NCI-H1694 (cell line): ENCODE measurements around the gene NXNL1.
"Not testable (repeated sequence)": the region's sequence is repeated elsewhere in the genome, so short reads cannot be mapped to it uniquely, and the experiment has no call there.

Experiments used
- DNase-seq: peaks from one replicate; lab custom pipeline; 2025; lab: John Stamatoyannopoulos, UW

Gene NXNL1

DNA sequence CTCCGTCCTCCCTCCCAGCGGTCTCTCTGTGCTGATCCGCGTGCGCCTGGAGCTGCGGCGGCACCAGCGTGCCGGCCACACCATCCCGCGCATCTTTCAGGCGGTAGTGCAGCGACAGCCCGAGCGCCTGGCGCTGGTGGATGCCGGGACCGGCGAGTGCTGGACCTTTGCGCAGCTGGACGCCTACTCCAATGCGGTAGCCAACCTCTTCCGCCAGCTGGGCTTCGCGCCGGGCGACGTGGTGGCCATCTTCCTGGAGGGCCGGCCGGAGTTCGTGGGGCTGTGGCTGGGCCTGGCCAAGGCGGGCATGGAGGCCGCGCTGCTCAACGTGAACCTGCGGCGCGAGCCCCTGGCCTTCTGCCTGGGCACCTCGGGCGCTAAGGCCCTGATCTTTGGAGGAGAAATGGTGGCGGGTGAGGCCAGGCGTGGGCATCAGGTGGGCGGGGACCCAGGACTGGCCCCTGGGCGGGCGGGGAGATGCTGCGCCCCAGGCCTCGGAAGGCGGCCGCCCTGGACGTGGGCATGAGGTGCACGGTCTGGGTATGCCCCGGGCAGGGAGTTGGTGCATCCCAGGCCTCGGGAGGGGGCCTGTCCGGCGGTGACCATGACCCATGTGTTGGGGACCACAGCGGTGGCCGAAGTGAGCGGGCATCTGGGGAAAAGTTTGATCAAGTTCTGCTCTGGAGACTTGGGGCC is 26.0 kb upstream of the NXNL1 start:
- DNase-seq, result no peak

DNA sequence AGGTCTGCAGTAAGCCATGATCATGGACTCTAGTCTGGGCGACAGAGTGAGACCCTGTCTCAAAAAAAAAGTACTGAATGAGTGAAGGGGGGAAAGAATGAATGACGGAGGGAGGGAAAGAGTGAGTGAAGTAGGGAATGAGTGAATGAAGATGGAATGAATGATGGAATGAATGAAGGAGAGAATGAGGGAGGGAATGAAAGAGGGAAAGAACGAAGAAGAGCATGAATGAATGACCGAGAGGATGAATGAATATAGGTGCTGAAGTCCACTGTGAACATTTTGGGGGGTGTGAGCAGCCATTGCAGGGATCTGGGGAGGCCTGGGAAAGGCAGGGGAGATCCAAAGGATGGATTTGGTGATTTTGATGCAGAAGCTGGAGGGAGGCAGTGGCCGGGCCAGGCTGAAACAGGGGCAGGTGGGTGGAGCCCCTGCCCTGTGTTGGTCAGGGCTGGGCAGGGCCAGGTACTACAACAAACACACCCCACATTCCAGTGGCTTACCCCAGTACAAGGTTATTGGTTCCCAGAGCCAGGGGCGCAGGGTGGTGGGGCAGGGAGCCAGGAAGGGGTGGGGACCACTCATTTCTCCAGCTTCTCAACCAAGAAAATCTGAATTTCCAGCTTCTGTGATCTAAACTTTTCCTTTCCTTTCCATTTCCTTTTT is 23.9 kb upstream of the NXNL1 start:
- no peak for DNase-seq

DNA sequence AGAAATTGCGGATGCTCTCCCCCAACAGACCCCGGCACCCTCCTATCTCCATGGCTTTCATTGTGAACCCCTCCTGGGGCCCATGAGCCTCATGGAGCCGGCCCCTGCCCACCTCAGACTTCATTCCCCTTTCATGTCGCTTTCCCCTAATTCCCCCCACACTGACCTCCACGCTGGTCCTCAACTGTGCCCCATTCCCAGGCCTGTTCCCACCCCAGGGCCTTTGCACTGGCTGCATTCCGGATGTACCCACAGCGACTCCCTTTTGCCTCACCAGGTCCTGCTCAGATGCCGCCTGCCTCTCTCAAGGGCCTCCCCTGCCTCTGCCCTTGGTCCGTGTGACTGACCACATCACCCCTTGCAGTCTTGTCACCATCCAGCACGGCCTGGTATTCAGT is 22.9 kb upstream of the NXNL1 start:
- DNase-seq, result no peak

DNA sequence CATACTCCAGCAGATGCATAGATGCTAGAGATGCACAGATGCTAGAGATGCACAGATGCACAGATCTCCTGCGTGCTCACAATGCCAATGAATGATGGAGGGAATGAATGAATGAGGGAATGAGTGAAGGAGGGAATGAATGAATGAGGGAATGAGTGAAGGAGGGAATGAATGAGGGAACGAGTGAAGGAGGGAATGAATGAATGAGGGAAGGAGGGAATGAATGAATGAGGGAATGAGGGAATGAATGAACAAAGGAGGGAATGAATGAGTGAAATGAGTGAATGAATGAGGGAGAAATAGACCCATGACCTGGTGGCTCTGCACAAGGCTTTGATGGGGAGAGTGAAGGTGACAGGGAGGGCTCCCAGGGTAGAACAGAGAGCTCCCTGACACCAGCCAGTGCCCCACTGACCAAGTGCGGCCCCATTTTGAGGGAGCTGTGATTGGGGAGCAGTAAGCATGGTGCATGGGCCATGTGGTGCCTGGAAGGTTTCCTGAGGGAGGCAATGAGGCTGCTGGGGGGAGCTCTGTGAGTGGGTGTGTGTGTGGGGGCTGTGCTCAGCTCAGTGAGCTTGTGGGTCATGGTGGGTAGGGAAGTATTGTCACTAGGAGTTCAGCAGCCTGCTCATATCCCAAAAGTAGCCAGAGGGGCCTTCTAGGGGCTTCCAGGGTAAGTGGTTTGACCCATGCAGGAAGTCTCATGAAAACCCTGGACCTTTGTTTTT is 22.3 kb upstream of the NXNL1 start:
- DNase-seq, result no peak

DNA sequence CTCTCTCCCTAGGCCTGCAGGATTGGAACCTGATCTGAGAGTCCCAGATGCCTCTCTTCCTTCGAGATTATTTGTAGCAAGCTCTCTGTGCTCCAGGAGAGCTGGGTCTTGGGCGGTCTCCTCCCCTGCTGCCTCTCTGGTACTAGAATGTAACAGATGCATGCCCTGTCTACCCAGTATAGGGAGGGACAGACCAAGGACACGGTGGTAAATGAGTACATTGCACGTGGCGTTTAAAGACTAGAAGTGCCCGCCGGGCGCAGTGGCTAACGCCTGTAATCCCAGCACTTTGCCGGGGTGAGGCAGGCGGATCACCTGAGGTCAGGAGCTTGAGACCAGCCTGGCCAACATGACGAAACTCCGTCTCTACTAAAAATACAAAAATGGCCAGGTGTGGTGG is 21.3 kb upstream of the NXNL1 start:
- DNase-seq, result no peak

DNA sequence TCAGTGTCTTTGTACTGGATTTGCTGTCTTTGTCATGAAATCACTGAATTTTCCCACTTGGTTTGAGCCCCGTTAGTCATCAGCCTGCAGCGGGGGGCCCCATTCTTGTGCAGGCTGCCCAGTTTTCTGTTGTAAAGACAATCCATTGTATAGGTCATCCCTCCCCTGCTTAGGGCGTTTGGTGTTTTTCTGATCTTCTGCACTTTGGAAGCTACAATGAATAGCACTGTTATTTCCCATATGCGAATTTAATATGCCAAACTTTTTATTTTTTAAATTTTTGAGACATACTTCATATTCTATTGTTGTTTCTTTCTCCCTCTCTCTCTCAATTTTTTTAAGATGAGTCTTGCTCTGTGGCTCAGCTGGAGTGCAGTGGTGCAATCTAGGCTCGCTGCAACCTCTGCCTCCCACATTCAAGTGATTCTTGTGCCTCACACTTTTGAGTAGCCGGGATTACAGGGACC is 18.6 kb upstream of the NXNL1 start:
- DNase-seq, result no peak

DNA sequence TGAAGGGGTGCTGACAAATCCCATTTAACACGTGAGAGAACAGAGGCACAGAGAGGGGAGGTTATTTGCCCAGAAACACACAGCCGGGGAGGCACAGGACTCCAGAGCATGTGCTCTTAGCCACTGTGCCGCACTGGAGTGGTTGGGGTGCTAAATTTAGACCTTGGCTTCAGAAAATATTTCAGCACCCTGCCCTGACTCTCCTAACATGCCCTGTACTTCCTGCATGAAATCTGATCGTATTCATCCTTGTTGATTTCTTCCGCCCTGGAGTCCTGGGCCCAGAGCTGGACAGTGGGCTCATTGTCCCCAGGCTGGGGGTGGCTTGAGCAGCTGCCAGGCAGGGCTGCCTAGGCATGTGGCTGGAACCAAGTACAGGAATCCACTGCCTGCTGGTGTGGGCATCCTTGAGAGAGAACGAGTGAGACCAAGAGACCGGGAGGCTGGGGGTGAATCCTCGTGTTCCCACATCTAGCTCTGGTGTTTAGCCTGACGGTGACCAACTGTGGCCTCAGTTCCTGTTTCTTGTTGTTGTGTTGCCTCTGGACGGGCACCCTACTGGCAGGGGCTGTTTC is 14.9 kb upstream of the NXNL1 start:
- no peak for DNase-seq

DNA sequence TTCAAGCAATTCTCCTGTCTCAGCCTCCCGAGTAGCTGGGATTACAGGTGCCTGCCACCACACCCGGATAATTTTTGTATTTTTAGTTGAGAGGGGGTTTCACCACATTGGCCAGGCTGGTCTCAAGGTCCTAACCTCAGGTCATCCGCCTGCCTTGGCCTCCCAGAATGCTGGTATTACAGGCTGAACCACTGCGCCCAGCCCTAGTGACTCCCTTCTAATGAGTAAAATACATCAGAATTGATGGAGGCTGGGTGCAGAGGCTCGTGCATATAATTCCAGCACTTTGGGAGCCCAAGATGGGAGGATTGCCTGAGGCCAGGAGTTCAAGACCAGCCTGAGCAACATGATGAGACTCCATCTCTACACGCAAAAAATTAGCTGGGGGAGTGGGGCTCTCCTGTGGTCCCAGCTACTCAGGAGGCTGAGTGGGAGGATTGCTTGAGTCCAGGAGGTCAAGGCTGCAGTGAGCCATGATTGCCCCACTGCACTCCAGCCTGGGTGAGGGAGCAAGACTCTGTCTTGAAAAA is 14.3 kb upstream of the NXNL1 start:
- DNase-seq, result not testable (repeated sequence)

DNA sequence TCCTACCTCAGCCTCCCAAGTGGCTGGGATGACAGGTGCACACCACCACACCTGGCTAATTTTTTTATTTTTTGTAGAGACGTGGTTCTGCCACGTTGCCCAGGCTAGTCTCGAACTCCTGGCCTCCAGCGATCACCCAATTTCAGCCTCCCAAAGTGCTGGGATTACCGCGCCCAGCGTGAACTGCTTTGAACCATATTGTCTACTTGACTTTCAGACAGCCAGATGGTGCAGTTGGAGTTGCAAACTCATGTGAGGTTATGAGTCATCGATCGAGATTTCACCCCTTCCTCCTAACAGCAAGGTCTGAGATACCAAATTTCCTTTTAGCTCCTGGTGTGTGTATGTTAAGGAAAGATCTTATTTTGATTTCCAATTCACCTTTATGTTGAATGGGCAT is 12.3 kb upstream of the NXNL1 start:
- no peak for DNase-seq

DNA sequence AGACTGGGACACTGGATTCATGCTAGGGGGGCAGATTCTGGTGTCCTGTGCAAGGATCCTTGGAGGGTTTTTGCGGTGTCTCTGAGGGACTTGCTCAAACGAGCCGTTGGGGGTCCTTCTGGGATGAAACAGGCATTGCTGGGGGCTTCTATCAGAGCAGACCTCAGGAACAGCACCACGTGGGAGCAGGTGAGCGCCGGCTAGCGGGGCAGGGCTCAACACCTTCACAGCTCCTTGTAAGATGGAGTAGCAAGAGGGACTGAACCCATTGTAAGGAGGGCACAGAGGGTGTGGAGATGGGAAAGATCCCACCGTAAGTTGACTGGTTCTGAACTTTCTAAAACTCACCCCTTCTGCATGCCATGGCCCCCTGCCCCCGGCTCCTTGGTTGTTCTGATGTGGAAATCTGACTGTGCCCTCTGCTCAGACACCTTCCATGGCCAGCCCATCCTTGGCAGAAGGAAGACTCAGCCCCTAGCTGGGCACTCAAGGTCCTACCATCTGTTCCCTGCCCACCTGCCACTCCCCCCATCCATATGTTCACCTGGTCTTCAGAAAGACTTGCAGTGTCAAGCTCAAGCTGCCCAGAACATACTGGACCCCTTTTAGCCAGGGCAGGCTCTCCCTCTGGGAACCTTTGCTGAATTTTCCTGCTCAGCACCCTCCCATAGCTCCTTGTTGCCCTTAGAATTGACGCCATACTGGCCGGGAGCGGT is 10.8 kb upstream of the NXNL1 start:
- DNase-seq, result no peak

DNA sequence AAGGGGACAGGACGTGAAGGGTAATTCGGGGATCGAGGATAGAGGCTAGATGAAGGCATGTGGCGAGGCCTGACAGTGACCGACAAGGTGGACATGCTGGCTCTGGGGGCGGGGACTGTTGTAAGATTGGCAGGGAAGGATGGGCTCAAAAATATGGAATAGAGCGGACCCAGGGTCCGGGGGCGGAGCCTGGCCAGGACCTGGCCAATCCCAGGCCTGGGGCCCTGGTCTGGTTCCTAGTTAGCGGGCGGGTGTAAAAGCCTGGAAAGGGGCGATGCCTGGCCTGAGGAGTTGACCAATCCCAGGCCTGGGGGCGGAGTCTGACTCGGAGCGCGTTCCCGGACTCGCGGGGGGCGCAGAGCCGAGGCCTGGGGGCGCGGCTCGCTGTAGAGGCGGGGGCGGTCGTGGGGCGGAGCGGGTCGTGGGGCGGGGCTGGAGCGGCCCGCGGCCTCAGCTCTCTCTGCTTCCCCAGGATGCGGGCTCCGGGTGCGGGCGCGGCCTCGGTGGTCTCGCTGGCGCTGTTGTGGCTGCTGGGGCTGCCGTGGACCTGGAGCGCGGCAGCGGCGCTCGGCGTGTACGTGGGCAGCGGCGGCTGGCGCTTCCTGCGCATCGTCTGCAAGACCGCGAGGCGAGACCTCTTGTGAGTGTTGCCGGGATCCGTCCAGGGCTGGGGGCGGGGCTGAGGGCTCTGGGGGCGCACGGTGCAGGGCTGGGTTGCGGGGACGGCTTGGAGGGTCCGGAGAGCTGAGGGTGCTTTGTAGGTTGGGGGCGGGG is 9.5 kb upstream of the NXNL1 start, which contains the start of gene SLC27A1:
SLC27A1 (plus strand) TSS at position 457 of the 774 bp plus-strand sequence; CDS start at position 474, 17 bp downstream.
- peak; percentile 96 for DNase-seq

DNA sequence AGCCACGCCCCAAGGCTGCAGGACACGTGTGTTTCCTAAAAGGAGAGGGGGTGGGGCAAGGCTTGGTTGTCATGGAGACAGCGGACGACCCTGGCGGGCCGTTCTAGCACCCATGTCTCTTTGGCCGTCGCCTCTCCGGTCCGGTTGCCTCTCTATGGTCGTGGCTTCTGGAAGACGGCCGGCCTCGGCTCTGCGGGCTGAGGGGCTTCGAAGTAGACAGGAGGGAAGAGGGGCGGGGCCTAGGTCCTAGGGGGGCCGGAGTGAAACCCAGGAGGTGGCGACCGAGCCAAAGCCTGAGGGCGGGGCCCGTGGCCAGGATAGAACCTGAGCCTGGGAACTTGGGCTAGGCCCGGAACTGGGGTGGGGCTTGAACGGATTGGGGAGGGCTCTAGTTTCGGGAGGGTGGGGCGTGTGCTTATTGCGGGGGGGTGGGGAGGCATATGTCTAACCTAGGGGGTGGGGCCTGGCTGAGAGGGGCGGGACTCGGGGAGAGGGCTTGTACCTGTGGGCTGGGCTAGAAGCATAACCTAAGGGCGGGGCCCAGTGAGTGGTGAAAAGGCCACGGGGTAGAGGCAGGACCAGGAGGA is 8.8 kb upstream of the NXNL1 start:
- peak; percentile 81 for DNase-seq

DNA sequence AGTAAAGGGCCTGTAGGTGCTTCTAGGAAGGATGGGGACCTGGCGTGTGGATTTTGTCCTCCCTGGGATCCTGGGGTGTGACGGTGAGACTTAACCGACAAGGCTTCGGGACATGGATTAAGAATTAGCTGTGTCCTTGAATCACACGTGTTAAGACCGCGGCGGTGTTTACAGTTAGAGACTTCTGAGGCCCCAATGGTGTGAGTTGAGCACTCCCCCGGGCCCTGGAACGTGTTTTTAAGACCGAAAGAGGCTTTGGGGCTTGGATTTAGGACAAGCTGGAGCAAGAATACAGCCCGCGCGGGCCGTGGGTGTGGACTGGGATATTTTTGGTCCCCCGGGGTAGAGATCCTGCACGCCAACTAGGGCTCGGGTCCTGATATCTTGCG is 8.4 kb upstream of the NXNL1 start:
- DNase-seq, result no peak

DNA sequence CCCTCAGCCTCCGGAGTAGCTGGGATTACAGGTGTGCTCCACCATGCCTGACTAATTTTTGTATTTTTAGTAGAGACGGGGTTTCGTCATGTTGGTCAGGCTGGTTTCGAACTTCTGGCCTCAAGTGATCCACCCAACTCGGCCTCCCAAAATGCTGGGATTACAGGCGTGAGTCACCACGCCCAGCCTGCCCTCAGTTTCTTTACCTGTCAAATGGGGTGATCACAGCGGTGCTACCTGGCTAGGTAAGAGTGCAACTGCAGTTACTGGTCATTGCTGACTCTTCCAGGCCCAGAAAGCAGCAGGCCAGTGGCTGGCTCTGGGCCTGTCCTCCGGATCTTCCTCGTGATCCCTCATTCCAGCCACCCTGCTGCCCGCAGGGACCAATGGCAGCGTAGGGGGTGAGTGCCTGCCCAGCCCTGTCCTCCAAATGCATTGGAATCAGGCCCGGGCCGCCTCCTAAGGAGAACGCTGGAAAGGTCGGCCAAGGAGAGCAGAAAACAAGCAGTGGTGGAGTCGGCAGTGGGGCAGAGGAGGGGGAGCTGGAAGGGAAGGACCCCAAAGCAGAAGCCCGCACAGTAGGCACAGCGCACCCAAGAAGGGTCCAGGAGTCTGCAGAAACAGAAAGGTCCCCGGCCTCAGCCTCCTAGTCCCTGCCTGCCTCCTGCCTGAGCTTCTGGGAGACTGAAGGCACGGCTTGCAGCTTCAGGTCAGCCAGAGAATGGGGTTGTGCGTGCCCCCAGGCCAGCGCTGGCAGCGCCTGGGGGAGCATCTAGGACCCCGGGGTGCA is 7.8 kb upstream of the NXNL1 start:
- no peak for DNase-seq

DNA sequence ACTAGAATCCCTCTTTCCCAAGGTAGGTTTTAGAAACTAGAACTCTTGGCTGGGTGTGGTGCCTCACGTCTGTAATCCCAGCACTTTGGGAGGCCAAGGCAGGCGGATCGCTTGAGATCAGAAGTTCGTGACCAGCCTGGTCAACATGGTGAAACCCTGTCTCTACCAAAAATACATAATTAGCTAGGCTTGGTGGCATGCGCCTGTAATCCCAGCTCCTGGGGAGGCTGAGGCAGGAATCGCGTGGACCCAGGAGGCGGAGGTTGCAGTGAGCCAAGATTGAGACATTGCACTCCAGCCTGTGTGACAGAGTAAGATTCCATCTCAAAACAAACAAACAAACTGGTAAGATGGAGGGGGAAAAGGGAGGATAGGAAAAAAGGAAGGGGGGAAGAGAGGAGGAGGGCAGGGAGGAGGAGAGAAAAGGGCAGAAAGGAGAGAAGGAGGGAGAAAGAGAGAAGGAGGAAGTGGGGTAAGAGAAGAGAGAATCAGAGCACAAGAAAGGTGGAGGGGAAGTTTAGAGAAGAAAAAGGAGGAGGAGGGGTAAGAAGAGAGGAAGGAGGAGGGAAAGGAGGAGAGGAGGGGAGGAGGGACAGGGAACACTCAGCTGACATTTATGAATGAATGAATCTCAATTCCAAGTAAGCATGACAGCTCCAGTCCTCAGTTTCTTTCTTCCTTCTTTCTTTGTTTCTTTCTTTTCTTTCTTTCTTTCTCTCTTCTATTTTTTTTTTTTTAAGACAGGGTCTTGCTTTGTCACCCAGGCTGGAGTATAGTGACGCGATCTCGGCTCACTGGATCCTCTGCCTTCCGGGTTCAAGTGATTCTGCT is 7.0 kb upstream of the NXNL1 start:
- no peak for DNase-seq

DNA sequence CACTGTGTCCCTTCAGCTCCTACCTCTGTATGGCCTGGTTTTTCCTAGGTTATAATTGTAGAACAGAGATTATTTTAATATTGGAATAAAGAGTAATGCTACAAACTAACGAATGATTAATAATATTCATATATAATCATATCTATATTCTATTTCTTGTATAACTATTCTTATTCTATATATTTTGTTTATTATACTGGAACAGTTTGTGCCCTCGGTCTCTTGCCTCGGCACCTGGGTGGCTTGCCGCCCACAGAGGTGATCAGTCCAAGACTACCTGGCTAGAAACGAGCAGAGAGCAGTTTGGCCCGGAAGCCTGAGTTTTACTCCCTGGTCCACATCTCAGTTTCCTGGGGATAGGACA is 5.7 kb upstream of the NXNL1 start:
- DNase-seq, result no peak

DNA sequence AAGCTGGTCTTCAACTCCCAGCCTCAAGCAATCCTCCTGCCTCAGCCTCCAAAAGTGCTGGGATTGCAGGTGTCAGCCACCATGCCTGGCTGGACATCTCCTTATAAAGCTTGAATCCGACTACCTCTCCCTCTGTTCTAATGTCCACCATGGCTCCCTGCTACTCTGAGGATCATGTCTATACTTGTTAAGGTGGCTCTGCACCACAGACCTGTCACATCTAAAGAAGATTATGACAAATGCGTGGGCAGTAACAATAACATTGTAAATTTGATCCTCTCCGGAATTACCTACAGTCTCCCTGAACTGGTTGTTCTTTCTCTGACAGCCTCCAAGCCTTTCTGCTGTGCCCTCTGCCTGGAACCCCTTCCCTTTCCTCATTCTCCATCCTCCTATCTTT is 1.8 kb downstream of the NXNL1 start:
- no peak for DNase-seq

DNA sequence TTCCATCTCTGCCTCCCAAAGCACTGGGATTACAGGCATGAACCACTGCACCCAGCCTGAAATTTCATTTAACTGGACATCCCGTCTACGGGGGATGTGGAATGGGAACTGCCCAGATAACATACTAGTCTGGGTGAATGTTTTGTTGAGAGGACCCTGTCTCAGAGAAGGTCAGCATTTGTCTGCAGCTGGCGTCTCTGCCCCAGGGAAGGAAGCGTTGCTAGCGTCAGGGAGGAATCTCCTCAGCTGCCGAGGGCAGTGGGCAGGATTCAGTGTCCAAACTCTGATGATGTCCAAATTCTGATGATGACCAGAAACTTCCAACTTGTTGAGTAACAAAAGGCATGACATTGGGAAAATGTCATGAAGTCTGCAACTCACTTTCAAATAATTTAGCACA is 3.1 kb downstream of the NXNL1 start:
- DNase-seq, result no peak

DNA sequence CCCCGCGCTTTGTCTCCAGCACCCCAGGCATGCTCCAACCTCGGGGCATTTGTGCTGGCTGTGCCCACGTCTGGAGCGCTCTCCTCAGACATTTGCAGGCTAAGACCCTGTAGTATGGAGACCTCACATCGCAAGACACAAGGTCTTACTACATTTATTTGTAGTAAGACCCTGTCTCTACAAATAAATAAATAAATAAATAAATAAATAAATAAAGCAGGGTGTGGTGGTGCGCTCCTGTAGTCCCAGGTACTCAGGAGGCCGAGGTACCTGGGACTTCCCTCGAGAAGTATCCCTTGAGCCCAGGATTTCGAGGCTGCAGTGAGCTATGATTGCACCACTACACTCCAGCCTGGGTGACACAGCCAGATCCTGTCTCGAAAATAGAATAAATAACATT is 4.6 kb downstream of the NXNL1 start:
- DNase-seq, result no peak
